A673 (cell line): ENCODE measurements around the gene FHIT.

Experiments
- CTCF ChIP-seq: fragments of 300-800, 200-600 bp; sonication (generic); conservative IDR thresholded peaks from 2 replicates; pipeline ENCODE4 v1.5.1; 2017; ENCODE audit warnings: low read depth, mild to moderate bottlenecking, antibody characterized with exemption, low read length, moderate library complexity, mixed read lengths
- EZH2 ChIP-seq: fragments of 200-600 bp; sonication (generic); IDR thresholded peaks from 2 replicates; pipeline ENCODE4 v1.6.1; 2017; ENCODE audit warnings: borderline replicate concordance, low read depth, mild to moderate bottlenecking, mixed read lengths, antibody characterized with exemption, low read length; ENCODE audit not compliant: poor library complexity, severe bottlenecking

GRCh38 chr3:59996056-59996455 lies 1255.2 kb downstream of the FHIT start:
- TF ChIP-seq CTCF (no peak), EZH2 (no peak)
